ENCODE results near the gene PPP3CA.

GRCh38 chr4:101197350-101197749, 150.0 kb downstream of the PPP3CA start:
- TF ChIP-seq ARNT (IDR thresholded peaks at IDR 0.05): no peak
- TF ChIP-seq CTBP1 (IDR thresholded peaks at IDR 0.05; ENCODE audit: borderline replicate concordance): no peak
- no peak for TF ChIP-seq SP1 (IDR thresholded peaks at IDR 0.05)
- TF ChIP-seq BHLHE40 (IDR thresholded peaks at IDR 0.05; ENCODE audit: borderline replicate concordance): no peak
- no peak for TF ChIP-seq ELF4 (IDR thresholded peaks at IDR 0.05)

Measured in HEK293T (cell line).